GM18526 (cell line): Measurements from ENCODE around the gene SLC13A3.

Experiments
- POLR2A ChIP-seq: IDR thresholded peaks from 3 replicates; pipeline ENCODE4 v1.6.1; 2011; ENCODE audit not compliant: insufficient read length; ENCODE audit errors: extremely low read depth

Gene SLC13A3

DNA sequence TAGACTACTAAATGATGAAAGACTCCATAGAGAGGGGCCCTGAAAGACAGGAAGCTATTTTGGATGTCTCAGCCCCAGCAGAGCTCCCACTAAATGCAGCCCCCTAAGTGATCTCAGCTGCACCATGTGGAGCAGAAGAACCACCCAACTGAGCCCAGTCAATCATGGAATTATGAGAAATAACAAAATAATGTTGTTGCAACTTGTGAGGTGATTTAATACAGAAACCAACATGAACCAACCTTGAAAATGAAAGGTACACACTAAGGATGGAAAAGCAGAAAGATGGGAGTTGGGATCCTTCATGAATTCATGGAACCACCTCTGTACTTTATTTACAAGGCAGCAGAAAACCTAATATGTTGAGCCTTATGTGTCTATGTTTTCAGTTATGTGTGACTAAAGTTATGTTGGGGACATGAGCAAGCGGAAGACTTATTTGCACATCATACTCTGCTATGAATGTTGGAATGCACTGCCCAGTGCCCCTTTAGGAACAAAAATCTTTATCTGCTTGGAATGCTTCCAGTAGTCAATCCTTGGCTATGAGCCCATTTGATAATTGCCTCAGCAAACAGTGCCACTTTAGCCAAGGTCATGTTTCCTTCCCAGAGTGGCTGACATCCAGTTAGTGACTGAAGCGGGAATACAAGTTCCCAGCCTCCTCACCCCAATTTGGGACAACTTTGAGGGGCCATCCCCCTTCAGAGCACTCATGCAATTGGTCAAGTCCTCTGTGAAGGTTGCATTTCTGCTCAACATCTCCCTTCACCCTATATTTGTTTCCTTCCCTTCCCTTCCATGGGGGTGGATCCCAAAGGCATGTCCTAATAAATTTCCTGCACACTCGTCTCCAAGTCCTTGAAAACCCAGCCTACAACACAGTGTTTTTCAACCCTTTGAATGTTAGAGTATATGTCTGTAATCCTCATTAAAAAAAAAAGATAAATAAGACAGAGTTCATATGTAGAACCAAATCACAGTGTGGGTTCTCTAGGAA, 19.6 kb upstream of the SLC13A3 start:
- no peak for TF ChIP-seq POLR2A

DNA sequence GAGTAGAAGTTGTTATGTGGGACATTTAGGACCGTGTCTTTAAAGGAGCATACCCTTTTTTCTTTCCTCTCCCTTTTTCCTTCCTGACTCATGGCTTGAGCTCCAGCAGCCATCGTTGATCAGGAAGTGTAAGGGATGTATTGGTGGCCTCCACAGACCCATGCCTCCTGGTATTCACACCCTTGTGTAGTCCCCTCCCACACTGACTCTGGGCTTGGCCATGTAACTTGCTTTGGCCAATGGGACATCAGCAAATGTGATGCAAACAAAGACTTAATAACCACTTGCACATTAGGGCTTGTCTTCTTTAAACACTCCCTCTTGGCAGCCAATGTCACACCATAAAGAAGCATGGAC, 18.9 kb upstream of the SLC13A3 start:
- TF ChIP-seq POLR2A: no peak

DNA sequence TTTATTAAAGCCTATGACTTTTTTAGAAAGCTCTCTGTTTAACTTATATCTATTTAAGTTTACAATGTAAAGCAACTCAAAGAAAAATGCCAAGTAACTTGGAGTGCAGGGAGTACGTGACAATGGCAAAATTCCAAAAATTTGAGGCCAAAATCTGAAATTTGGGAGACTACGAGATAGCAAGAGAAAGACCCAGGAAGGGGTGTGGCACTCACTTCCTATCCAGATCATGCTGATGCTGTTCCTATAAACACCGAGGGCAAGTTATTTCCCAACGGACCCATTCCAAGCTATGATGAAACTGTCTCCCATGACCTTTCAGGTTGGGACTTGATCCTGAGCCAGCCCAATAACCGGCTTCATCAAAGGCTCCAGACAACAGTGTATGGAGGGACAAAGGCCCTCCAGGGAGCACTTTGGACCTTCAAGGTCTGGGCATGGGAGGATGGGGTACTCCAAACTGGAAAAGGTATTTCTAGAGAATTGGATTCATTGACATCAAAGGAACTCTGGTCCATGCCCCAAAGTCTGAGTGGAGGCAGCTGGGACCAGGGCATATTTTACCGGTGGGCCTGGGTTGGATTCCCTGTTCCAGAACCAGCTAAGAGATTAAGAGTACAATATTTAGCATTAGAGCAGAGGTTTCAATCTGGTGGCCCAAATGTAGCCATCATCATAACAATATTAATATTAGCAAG, 15.7 kb upstream of the SLC13A3 start:
- no peak for TF ChIP-seq POLR2A

DNA sequence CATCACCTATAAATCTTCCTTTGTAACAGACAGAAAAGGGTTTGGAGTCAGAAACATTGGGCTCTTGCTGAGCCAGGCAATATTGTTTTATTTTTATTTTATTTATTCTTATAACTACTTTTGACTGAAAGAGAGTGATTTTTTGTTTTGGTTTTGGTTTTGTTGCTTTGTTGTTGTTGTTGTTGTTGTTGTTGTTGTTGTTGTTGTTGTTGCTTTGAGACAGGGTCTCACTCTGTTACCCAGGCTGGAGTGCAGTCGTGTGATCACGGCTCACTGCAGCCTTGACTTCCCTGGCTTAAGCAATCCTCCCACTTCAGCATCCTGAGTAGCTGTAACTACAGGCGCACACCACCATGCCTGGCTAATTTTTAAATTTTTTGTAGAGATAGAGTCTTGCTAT, 15.0 kb upstream of the SLC13A3 start:
- no peak for TF ChIP-seq POLR2A

DNA sequence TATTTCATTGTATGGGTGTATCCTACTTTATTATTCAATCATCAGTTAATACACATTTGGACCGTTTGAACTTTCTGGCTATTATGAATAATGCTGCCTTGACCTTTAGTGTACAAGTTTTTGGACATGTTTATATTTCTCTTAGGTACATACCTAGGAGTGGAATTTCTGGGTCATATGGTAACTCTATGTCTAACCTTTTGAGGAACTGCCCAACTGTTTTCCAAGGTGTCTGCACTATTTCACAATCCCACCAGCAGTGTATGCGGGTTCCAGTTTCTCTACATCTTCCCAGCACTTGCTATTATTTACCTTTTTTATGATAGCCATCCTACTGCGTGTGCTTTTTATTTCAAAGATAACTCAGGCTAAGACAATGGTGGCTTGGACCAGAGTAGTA, 14.3 kb upstream of the SLC13A3 start:
- no peak for TF ChIP-seq POLR2A

DNA sequence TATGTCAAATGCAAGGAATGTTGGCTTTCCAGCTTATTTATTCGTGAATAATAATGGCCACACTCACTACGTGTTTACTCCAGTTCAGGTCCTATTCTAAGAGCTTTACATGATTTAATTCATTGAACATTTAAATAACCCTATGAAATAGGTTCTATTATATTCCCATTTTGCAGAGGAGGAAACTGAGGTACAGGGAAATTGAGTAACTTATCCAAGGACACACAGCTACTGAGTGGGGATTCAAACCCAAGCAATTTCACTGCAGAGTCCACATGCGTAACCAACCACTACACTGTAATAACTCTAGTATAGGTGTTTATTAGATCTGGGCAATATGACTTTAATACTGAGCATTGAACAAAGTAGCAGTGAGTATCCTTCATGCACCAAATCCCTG, 12.3 kb upstream of the SLC13A3 start:
- TF ChIP-seq POLR2A: no peak

DNA sequence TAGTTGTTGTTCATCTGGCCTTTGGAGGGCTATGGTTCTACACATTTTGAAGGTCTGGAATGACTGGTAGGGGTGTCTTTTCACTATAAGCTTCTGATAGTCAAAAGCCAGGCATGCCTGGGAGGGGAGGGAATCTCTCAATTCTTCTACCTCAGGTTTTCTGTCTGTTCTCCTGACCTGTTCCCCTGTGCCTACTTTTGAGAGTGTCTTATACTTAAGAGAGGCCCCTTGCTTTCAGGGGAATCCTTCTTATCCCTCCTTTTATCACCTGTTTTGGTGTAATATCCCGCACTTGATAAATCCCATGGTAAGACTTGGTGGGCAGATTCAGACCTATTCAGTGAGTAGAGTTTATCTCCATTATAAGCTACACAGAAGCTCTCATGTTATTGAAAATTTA, 10.4 kb upstream of the SLC13A3 start:
- TF ChIP-seq POLR2A: no peak

DNA sequence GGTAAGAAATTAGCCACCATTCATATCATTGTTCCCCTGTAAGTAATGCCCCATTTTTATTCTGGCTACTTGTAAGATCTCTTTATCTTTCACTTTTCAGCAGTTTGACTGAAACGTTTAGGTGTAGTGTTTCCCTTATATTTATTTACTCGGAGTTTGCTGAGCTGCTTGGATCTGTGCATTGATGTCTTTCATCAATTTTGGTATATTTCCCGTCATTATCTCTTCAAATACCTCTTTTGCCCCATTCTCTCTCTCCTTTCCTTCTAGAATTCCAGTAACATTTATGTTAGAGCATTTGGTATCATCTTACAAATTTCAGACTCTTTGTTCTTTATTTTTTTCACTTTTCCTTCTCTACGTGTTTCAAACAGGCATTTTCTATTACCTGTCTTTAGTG, 9.2 kb upstream of the SLC13A3 start:
- TF ChIP-seq POLR2A: no peak

DNA sequence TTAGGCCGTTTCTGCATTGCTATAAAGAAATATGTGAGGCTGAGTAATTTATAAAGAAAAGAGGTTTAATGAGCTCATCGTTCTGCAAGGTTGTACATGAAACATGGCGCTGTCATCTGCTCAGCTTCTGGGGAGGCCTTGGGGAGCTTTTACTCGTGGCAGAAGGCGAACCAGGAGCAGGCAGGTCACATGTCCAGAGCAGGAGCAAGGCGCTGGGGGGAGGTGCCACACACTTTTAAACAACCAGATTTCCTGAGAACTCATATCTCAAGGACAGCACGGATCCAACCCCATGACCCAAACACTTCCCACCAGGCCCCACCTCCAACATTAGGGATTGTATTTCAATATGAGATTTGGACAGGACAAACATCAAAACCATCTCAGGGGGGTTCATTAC, 6.4 kb upstream of the SLC13A3 start:
- TF ChIP-seq POLR2A: no peak

DNA sequence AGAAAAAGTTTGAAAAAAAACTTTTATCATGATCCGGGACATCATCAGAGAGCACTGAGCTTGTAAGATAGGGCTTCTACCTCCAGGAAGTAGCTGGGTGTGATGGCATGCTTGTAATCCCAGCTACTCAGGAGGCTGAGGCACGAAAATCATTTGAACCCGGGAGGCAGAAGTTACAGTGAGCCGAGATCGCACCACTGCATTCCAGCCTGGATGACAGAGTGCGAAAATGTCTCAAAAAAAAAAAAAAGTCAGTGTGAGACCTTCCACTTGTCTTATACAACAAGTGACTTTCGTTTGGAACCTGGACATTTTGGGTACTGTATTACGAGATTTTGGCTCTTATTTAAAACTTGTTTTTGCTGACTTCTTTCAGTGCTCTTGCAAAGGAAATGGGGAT, 5.9 kb upstream of the SLC13A3 start:
- no peak for TF ChIP-seq POLR2A

DNA sequence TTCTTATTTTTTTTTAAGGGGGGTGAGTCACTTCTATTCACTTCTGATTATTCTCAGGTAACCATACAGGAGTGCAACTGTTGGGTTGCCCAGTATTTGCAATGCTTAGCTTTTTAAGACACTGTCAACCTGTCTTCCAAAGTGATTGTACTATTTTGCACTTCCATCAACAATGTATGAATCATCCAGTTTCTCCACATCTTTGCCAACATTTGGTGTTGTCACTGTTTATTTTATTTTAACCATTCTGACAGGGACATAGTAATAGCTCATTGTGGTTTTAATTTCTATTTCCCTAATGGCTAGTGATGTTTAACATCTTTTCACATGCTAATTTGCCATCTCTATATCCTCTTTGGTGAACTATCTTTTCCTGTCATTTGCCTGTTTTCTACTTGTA, 1.4 kb upstream of the SLC13A3 start:
- TF ChIP-seq POLR2A: no peak

DNA sequence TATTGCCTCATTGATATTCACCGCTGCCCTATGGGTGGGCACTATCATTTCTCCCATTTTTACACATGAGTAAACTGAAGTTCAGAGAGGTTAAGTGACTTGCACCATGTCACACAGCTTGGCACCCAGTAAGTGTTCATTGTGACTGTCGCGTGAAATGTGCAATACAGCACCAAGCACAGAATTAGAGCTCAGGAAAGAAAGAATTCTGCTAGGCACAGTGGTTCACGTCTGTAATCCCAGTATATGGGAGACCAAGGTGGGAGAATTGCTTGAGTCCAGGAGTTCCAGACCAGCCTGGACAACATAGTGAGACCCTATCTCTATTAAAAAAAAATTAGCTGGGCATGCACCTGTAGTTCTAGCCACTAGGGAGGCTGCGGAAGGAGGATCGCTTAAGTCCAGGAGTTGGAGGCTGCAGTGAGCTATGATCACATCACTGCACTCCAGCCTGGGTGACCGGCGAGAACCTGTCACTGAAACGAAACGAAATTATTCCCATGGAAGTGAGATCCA, 626 bp downstream of the SLC13A3 start:
- no peak for TF ChIP-seq POLR2A

DNA sequence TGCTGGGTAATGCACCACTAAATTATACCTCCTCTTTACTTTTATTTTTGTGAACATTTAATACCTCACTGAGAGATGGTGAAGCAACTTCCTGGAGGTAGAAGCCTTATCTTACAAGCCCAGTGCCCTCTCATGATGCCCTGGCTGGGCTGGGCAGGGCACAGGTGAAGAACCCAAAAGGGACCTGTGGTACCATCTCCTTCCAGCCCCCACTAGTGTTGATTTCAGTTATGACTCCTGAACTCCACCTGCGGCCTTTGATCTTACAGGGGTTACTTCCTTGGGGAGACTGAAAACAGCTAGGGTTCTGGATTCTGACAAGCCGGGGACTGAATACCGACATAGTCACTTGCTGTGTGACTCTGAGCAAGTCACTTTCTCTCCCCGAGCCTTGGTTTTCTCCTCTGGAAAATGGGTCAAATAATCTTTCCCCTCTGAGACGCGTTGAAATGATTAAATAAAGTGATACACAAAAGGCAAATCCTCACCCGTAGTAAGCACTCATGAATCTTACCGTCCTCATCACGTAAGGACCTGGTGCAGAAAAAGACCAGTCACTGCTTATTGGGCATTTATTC, 1.2 kb downstream of the SLC13A3 start:
- no peak for TF ChIP-seq POLR2A

DNA sequence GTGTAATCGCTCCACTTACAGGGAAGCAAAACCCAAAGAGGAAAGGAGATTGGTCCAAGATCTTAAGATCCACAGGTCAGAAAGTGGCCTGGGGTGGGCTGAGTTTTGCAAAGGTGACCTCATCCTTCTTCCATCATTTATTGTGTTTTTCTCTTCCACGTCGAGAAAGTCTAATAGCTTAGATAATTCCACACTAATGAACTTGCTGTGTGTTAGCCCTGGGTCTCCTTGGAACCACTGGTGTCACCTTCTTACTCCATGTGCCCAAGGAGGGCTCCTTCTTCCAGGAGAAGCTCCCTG, 1.7 kb downstream of the SLC13A3 start:
- no peak for TF ChIP-seq POLR2A

DNA sequence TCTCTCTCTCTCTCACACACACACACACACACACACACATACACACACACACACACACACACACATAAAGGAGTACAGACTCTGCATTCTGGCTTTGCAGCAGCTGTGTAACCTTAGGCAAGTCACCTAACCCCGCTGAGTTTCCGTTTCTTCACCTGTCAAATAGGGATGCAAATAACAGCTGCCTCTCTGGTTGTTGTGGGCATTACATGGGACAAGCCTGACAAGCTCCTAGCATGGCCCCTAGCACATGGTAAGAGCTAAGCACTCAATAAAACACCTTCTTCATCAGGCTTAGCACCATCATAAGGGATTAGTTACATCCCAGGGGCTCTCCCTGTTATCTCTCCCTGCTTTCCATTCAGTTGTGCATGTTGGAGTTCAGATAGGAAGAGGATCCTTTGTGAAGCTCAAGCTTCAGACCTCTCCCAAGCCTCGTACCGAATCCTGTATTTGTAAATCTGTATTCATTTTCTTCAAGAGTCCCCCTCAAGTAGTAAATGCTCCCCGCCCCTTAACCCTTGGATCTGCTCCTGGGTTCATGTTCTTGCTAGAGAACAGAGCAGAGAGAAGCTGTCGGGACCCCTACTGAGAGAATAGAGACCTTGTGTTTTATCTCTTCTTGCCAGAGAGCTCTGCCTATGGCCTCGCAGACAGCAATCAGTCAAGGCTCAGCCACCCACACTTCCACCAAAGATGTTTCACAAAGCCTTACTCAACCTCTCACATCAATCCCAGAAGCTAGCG, 2.2 kb downstream of the SLC13A3 start:
- TF ChIP-seq POLR2A: no peak

DNA sequence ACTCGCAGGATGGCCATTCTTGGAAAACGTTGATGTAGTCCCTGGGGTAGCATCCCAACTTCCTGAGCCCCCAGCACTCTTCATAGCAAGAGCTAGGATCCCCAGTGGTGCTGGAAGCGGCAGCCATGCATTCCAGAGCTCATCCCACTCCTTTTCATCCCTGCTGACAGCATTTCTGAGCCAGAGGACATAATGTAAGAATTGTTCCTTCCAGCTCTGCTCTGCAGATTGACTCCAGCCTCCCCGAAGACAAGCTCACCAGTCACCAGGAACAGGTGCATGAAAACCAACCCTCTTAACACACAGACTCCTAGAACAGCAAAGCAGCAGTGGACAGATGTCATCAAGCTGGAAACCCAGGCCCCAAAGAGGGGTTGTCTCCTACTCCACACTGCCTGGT, 3.8 kb downstream of the SLC13A3 start:
- TF ChIP-seq POLR2A: no peak
